Epithelial cell of proximal tubule (primary cell): Measurements from ENCODE around the gene ISCA1. TPM values are rescaled to one million over a fixed set of nuclear protein-coding genes. Genes with fewer than 3 reads are reported as not detected.

Experiments used
- DNase-seq: peaks from one replicate; pipeline ENCODE4 v3.0.0-alpha.2; 2011; ENCODE audit warnings: low read depth
- H3K4me3 ChIP-seq: 2 replicates; pipeline ENCODE4 v1.5.1; 2011; ENCODE audit warnings: low read depth, mild to moderate bottlenecking, low read length
- CTCF ChIP-seq: conservative IDR thresholded peaks from 2 replicates; pipeline ENCODE4 v1.5.1; 2012; ENCODE audit warnings: low read depth, mild to moderate bottlenecking, low read length
- total RNA-seq: library from RNA; depleted of rRNA; stranded (reverse); fragments of >200 nt; gene quantifications from 2 replicates; pipeline ENCODE4 v1.2.3, GENCODE V29; 2015

The ISCA1 gene
- total RNA-seq, 1 donor from 2014 or later, result 25.2 TPM

DNA sequence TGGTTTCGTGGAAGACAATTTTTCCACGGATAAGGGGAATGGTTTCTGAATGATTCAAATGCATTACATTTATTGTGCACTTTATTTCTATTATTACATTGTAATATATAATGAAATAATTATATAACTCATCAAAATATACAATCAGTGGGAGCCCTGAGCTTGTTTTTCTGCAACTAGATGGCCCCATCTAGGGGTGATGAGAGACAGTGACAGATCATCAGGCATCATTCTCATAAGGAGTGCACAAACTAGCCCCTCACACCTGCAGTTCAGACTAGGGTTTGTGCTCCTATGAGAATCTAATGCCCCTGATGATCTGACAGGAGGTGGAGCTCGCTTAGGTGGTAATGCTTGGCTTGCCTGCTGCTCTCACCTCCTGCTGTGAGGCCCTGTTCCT lies 6.4 kb downstream of the ISCA1 start:
- H3K4me3 ChIP-seq, result no peak overlapping the region
- DNase-seq, result no peak

GRCh38 chr9:86274821-86275643 lies 7.3 kb downstream of the ISCA1 start:
- no peak for DNase-seq
- no peak for TF ChIP-seq CTCF
- H3K4me3 ChIP-seq, result no peak overlapping the region

More for the DNA sequence above, 6.4 kb downstream of the ISCA1 start:
- peak; percentile 42 for TF ChIP-seq CTCF

GRCh38 chr9:86272221-86272620 lies 10.1 kb downstream of the ISCA1 start:
- DNase-seq, result no peak
- TF ChIP-seq CTCF, result no peak

DNA sequence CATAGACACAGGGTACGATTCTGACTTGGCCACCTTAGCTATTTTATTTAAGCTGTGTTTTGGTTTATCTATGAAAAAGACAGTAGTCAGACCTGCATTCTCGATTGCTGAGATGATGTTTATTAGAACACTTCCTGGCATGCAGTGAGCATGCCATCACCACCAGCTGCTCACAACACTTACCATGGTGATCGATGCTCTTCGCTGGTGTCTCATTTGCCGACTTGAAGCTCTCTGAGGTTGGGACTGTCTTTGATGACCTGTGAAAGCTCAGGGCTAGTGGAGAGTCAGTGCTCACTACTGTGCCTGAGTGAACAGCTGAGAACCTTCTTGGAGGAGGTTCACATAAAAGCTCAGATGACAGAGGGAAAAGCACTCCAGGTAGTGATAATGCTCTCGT lies 18.5 kb downstream of the ISCA1 start:
- no peak for DNase-seq
- no peak overlapping the region for H3K4me3 ChIP-seq
- TF ChIP-seq CTCF, result no peak

More at GRCh38 chr9:86272221-86272620, 10.1 kb downstream of the ISCA1 start:
- no peak overlapping the region for H3K4me3 ChIP-seq

- DNase-seq, result no peak
- TF ChIP-seq CTCF, result no peak
- no peak overlapping the region for H3K4me3 ChIP-seq
Measured at GRCh38 chr9:86262492-86262891, 19.8 kb downstream of the ISCA1 start.

GRCh38 chr9:86259557-86259956 lies 22.8 kb downstream of the ISCA1 start, which contains the start of gene C9orf153:
Gene C9orf153 (minus strand): TSS chr9:86259657. CDS start chr9:86229603, 30,054 bp downstream.
- no peak for DNase-seq
- no peak for TF ChIP-seq CTCF
- H3K4me3 ChIP-seq, result no peak within 1 kb of the TSS

- DNase-seq, result no peak
- TF ChIP-seq CTCF, result no peak
- no peak overlapping the region for H3K4me3 ChIP-seq
Measured at GRCh38 chr9:86257391-86257790, 24.9 kb downstream of the ISCA1 start.
